H1 (cell line): ENCODE measurements around the gene TMEM17.

Experiments used
- BRCA1 ChIP-seq: IDR thresholded peaks from 2 replicates; pipeline ENCODE4 v1.6.1; 2012; ENCODE audit warnings: low read depth, low read length, improper control_type of control experiment
- EZH2 ChIP-seq: fragments of 200-600 bp; sonication (generic); IDR thresholded peaks from 2 replicates; pipeline ENCODE4 v1.7.1; 2012; ENCODE audit warnings: low read depth, mild to moderate bottlenecking, moderate library complexity, low read length, inconsistent platforms; ENCODE audit not compliant: severe bottlenecking
- JUN ChIP-seq: IDR thresholded peaks from 2 replicates; pipeline ENCODE4 v1.6.1; 2011; ENCODE audit warnings: low read depth, mild to moderate bottlenecking, improper control_type of control experiment, low read length
- MAFK ChIP-seq: IDR thresholded peaks from 2 replicates; pipeline ENCODE4 v1.6.1; 2012; ENCODE audit warnings: low read depth, mild to moderate bottlenecking, improper control_type of control experiment, low read length
- POLR2A ChIP-seq, 2 experiments: IDR thresholded peaks; 1 replicate in 1 of 2; 2 replicates in 1 of 2; pipeline ENCODE4 v1.6.1; 2011; ENCODE audit warnings: low read depth in 2 of 2, low read length in 2 of 2, mild to moderate bottlenecking in 2 of 2; ENCODE audit errors: control extremely low read depth in 1 of 2
- POLR2AphosphoS5 ChIP-seq: IDR thresholded peaks from 2 replicates; pipeline ENCODE4 v1.6.1; 2011; ENCODE audit warnings: low read depth, low read length
- RBBP5 ChIP-seq: IDR thresholded peaks from 2 replicates; pipeline ENCODE4 v1.7.1; 2012; ENCODE audit warnings: low read depth, mild to moderate bottlenecking, inconsistent platforms, low read length, moderate library complexity, borderline replicate concordance
- SIX5 ChIP-seq: IDR thresholded peaks from 2 replicates; pipeline ENCODE4 v1.6.1; 2011; ENCODE audit warnings: mild to moderate bottlenecking, low read depth, low read length
- TAF1 ChIP-seq: IDR thresholded peaks from 2 replicates; pipeline ENCODE4 v1.6.1; 2011; ENCODE audit warnings: mild to moderate bottlenecking, low read depth, low read length
- TCF12 ChIP-seq: IDR thresholded peaks from 2 replicates; pipeline ENCODE4 v1.6.1; 2011; ENCODE audit warnings: low read depth, mild to moderate bottlenecking, low read length
- TF ChIP-seq, protein P1 (sequence below), 3 experiments: IDR thresholded peaks; 1 replicate in 2 of 3; 2 replicates in 1 of 3; pipeline versions ENCODE4 v1.5.1 to v1.6.1; 2011; ENCODE audit warnings: low read length in 3 of 3, mild to moderate bottlenecking in 3 of 3, inconsistent platforms in 2 of 3, low read depth in 1 of 3, moderate library complexity in 1 of 3; ENCODE audit not compliant: insufficient read depth in 1 of 3; ENCODE audit errors: control extremely low read depth in 1 of 3

DNA sequence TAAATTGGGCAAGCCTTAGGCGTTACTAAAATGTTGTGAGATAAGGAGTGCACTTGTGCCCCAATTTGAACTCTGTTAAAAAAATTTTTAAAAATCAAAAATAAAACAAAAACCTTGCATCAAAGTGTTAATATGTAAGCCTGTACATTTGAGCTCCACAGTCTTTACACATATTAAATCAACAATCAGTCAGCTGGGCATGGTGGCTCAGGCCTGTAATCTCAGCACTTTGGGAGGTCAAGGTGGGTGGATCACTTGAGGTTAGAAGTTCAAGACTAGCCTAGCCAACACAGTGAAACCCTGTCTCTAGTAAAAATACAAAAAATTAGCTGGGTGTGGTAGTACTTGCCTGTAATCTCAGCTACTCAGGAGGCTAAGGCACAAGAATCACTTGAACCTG lies 16.3 kb downstream of the TMEM17 start:
- no peak for TF ChIP-seq SIX5
- no peak for TF ChIP-seq POLR2AphosphoS5
- TF ChIP-seq POLR2A (IDR thresholded peaks at IDR 0.05; ENCODE audit: control extremely low read depth in 1 of 2, low read depth in 2 of 2, low read length in 2 of 2), result no peak
- no peak for TF ChIP-seq JUN
- TF ChIP-seq RBBP5, result no peak
- TF ChIP-seq EZH2, result no peak
- TF ChIP-seq BRCA1, result no peak
- TF ChIP-seq, protein P1, sequence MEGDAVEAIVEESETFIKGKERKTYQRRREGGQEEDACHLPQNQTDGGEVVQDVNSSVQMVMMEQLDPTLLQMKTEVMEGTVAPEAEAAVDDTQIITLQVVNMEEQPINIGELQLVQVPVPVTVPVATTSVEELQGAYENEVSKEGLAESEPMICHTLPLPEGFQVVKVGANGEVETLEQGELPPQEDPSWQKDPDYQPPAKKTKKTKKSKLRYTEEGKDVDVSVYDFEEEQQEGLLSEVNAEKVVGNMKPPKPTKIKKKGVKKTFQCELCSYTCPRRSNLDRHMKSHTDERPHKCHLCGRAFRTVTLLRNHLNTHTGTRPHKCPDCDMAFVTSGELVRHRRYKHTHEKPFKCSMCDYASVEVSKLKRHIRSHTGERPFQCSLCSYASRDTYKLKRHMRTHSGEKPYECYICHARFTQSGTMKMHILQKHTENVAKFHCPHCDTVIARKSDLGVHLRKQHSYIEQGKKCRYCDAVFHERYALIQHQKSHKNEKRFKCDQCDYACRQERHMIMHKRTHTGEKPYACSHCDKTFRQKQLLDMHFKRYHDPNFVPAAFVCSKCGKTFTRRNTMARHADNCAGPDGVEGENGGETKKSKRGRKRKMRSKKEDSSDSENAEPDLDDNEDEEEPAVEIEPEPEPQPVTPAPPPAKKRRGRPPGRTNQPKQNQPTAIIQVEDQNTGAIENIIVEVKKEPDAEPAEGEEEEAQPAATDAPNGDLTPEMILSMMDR (IDR thresholded peaks at IDR 0.05; ENCODE audit: control extremely low read depth in 1 of 3, insufficient read depth in 1 of 3, low read depth in 1 of 3, low read length in 3 of 3), result no peak
- no peak for TF ChIP-seq TCF12
- TF ChIP-seq TAF1, result no peak
- TF ChIP-seq MAFK, result no peak
